ENCODE measurements around the gene GRID1.

Gene GRID1

DNA sequence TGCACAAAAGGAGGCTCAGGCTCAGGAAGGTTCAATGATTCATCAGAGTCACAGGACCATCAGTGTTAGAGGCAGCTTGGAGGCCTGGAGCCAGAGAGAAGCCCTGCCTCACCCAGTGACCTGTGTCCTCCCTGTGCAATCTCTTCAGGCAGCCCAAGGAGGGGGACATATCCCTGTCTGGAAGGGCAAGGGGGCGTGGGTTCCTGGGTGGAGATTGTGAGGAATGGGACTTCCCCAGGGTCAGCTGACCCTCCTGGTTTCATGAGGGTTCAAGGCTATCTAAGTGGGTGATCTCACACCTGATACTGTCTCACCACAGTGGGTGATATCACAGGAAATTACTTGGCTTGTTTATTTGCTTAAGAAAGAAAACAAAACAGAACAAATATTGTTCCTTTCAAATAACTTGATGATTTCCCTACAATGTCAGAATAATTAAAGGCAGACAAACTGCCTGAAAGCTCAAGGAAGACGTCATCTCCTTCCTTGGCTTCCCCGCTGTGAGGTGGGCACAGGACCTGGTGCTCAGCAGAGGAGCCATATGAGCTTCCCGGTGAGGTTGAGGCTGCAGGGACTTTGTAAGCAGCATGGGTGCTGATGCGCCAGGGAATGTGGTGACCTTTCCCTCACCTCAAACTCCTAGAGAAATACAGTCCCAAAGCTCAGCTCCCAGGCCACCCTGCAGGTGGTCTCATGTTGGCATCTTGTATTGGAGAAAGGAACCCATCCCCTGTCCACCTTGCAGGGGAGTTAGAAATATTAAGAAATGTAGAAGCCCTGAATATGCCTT is 763.2 kb downstream of the GRID1 start:
- no peak for DNase-seq

GRCh38 chr10:85602713-85603112 is 763.9 kb downstream of the GRID1 start:
- DNase-seq = no peak

- DNase-seq = no peak
These were observed 764.3 kb downstream of the GRID1 start for GRCh38 chr10:85602306-85602705.

GRCh38 chr10:85601526-85601925 is 765.1 kb downstream of the GRID1 start:
- DNase-seq = no peak

DNA sequence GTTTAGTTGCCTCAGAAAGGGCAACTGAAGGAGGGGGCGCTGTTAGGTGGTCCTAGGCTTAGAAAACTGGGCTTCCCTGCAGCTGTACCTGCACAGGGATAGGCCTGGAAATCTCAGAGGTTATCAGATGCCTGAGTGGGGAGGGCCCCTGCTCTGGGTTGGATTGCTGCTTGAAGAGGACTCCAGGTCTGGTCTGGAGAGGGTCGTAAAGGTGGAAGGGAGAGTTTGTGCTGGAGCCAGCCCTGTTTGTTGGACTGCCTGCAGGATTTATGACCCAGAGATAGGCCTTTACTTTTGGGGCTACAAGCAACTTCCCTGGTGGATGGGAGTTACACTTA is 765.9 kb downstream of the GRID1 start:
- DNase-seq = no peak

DNA sequence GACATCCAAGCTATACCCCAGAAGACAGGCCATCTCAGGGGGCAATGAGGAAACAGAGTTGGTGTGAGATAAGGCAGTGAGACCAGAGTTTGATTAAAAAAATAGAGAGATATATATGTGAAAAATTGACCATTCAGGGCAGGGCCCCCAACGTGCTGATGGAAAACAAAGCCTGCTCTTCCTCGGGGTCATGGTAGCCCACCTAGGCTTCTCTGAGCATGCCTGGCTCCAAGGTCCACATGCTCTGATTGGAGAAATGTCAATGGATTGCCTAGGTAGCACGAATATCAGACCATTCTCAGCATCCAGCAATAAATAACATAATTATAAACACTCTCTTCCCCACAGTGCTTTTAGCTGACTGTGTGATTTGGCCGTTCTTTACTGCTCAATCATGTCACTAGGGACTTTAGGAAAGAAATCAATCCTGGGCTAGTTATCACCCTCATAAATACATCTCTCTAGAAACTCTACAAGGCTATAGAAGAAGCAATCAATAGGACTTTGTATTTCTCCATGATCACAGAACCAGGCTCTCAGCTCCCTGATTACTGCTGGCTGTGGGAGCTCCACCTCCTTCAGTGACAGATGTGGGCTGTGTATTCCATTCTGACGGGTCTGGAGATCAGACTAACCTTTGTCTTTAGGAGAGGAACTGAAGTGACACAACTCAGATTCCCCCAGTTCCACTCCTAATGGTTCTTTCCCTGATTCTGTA is 766.4 kb downstream of the GRID1 start:
- DNase-seq = no peak

DNA sequence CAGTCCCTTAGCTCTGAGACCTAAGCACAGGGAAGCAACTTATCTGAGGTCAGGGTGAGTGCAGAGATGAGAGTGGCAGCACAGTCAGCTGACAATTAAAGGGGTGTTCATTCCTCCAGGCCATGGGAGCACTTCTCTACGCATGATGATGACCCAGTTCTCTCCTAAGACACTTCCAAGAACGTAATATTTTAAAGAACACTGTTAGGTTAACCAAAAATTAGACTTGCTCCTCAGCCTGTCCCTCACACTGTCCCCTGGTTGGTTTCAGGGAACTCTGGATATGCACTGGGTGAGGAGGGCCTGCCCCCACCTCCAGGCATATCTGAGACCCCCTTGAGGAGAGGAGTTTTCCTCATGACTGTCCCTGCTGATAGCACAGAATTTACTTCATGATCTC is 767.5 kb downstream of the GRID1 start:
- no peak for DNase-seq

DNA sequence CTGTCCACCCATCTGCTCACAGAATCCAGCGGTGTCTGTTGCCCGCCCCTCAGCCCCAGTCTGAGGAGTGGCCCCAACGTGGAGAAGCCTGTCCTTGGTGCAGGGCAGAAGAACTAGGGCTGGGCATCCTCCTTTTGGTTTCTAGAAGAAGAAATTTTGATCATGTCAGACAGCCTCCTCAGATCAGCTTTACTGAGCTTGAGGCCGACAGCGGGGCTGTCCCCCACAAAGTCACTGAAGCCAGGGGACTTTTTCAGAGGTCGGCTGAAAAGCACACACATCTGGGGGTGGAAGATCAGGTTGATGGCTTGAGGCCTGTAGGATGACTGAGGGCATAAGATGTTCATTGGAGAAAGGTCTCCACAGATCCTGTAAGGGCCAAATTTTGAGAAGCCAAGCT is 767.9 kb downstream of the GRID1 start:
- DNase-seq = no peak

- no peak for DNase-seq
These were observed 769.6 kb downstream of the GRID1 start for GRCh38 chr10:85597006-85597405.

- DNase-seq = no peak
These were observed 770.2 kb downstream of the GRID1 start for GRCh38 chr10:85596389-85596788.

DNA sequence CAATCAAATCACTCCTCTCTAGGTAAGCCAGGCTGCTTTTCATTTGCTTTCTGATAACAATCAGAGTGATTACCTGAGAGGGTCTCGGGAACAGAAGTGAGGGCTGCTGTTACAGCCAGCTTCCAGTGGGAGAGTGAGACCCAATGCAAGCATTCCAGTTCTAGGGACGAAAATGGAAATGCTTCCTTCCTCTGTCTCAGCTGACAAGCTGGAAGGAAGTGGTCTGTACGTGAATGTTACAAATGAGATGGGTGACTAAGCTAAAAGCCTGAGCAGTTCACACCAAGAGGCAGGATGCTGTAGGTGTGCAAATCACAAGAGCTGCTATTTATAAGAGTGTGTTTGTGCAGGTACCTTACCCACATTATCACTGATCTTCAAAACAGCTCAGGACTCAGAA is 772.4 kb downstream of the GRID1 start:
- no peak for DNase-seq

- no peak for DNase-seq
These were observed 773.3 kb downstream of the GRID1 start for GRCh38 chr10:85593226-85593772.

GRCh38 chr10:85581371-85581770 is 785.2 kb downstream of the GRID1 start:
- DNase-seq = no peak

GRCh38 chr10:85580585-85580984 is 786.0 kb downstream of the GRID1 start:
- no peak for DNase-seq

- DNase-seq = no peak
These were observed 787.7 kb downstream of the GRID1 start for GRCh38 chr10:85578860-85579259.

- DNase-seq = no peak
These were observed 791.2 kb downstream of the GRID1 start for GRCh38 chr10:85575441-85575840.

GRCh38 chr10:85570871-85571270 is 795.7 kb downstream of the GRID1 start:
- no peak for DNase-seq

GRCh38 chr10:85565381-85565780 is 801.2 kb downstream of the GRID1 start:
- no peak for DNase-seq

DNA sequence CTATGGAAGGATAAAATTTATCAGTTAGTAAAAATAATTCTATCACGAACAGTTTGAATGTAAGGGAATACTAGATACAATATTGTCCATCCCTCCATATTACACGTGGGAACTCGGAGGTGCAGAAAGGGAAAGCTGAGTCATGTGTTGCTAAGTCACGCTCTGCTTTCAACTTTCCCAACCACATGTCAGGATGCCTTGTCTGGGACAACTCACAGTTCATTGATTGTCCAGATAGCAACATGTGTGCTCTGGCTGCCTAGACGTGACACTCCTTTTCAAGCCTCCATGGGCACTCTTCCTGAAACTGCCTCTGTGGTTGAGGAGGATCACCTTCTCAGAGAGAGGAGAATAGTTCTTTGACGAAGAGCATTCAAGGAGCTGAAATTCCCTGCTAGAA is 808.1 kb downstream of the GRID1 start:
- DNase-seq = no peak

GRCh38 chr10:85557706-85558105 is 808.9 kb downstream of the GRID1 start:
- DNase-seq = no peak

GRCh38 chr10:85557077-85557476 is 809.5 kb downstream of the GRID1 start:
- DNase-seq = no peak
